ENCODE data around the gene EXOC7. TPM values are rescaled to one million over a fixed set of nuclear protein-coding genes. Genes with fewer than 3 reads are reported as not detected.
A peak's percentile ranks its signal among the peaks of the same experiment; 100 is the strongest.

The EXOC7 gene
- polyA plus RNA-seq, 1 donor from 2014 or later: 146 TPM

DNA sequence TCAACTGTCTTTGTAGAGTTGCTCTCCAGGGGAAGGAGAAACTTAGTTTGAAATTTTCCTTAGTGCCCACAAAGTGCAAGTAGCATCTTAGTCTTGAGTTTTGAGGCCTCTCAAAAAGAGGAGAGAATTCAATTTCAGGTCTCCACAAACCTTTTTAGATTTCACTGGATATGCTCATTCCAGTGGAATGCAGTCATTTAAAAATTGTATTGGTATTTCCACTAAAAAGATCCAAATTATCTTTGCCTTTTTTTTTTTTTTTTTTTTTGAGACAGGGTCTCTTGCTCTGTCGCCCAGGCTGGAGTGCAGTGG, 44.4 kb upstream of the EXOC7 start:
- Histone ChIP-seq H3K4me3 (ENCODE audit: low read length) (no peak overlapping the region), H3K4me2 (ENCODE audit: low read length) (no peak overlapping the region), H3K27me3 (ENCODE audit: insufficient read depth, low read depth, low read length) (no peaks in the 10 kb centered on the region), H2AFZ (ENCODE audit: low read depth, low read length) (no peak overlapping the region), H3K9me2 (ENCODE audit: insufficient read depth, low read length) (no peaks in the 10 kb centered on the region), H3K9me3 (ENCODE audit: low read length) (no peaks in the 10 kb centered on the region), H3K27ac (ENCODE audit: low read length) (no peak overlapping the region), H4K20me1 (ENCODE audit: insufficient read depth) (no peaks in the 10 kb centered on the region), H3K9ac (ENCODE audit: low read length) (no peak overlapping the region), H3K79me2 (replicated peaks; ENCODE audit: insufficient read depth, low read length) (no peaks in the 10 kb centered on the region), H3F3A (ENCODE audit: insufficient read depth, low read length, poor library complexity, severe bottlenecking) (no peaks in the 10 kb centered on the region), H3K36me3 (ENCODE audit: insufficient read depth, low read length) (no peaks in the 10 kb centered on the region)
- TF ChIP-seq REST (IDR thresholded peaks at IDR 0.05; ENCODE audit: borderline replicate concordance) (no peak), EP300 (conservative IDR thresholded peaks at IDR 0.05; ENCODE audit: poor library complexity, severe bottlenecking) (no peak), POLR2AphosphoS5 (IDR thresholded peaks at IDR 0.05) (no peak), MXI1 (conservative IDR thresholded peaks at IDR 0.05; ENCODE audit: poor library complexity, severe bottlenecking) (no peak), RAD21 (conservative IDR thresholded peaks at IDR 0.05) (no peak), TAF1 (IDR thresholded peaks at IDR 0.05; ENCODE audit: low read depth) (no peak), EZH2 (IDR thresholded peaks at IDR 0.05; ENCODE audit: borderline replicate concordance, insufficient read depth, low read length, poor library complexity, severe bottlenecking) (no peak)
- TF ChIP-seq, protein P1, sequence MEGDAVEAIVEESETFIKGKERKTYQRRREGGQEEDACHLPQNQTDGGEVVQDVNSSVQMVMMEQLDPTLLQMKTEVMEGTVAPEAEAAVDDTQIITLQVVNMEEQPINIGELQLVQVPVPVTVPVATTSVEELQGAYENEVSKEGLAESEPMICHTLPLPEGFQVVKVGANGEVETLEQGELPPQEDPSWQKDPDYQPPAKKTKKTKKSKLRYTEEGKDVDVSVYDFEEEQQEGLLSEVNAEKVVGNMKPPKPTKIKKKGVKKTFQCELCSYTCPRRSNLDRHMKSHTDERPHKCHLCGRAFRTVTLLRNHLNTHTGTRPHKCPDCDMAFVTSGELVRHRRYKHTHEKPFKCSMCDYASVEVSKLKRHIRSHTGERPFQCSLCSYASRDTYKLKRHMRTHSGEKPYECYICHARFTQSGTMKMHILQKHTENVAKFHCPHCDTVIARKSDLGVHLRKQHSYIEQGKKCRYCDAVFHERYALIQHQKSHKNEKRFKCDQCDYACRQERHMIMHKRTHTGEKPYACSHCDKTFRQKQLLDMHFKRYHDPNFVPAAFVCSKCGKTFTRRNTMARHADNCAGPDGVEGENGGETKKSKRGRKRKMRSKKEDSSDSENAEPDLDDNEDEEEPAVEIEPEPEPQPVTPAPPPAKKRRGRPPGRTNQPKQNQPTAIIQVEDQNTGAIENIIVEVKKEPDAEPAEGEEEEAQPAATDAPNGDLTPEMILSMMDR (IDR thresholded peaks at IDR 0.05; ENCODE audit: poor library complexity, severe bottlenecking): no peak

DNA sequence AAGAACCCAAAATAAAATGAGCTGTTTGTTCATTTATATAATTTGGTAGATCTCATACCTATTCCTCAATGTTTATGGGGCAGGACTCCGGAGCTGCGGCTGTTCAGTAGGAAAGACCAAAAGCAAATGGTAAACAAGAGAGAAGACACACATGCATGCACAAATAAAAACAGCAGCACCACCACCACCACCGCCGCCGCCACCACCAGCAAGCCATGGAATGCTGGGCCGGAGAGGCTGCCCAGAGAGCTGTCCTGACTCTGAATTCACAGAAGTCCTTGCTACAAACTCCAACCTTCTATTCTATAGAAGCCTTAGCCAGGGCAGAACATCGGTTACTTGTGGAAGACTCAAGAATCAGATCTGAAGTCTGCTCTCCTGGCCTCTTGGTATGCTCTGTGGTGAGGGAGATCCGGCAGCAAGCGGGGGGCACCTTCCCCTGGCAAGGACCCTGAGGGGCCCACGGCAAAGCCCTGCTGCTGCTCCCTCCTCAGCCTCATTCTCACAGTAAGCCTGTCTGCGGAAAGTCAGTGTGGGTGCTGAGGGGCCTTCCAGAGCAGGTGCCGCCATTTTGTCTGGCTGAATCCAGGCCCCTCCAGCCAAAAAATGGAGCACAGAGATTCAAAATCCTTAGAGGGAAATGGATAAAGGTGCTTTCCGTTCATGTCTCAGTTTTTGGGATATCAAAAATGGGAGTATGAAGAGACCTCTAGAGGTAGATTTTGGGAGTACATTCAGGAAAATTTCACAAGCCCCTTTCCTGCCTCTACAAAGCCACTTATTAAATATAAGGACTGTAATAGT, 43.8 kb upstream of the EXOC7 start:
- H2AFZ ChIP-seq (ENCODE audit: low read depth, low read length): no peak overlapping the region
- no peaks in the 10 kb centered on the region for H3K9me3 ChIP-seq (ENCODE audit: low read length)
- no peak overlapping the region for H3K4me3 ChIP-seq (ENCODE audit: low read length)
- H3K27ac ChIP-seq (ENCODE audit: low read length): no peak overlapping the region
- H3F3A ChIP-seq (ENCODE audit: insufficient read depth, low read length, poor library complexity, severe bottlenecking): no peaks in the 10 kb centered on the region
- no peaks in the 10 kb centered on the region for H3K27me3 ChIP-seq (ENCODE audit: insufficient read depth, low read depth, low read length)
- no peak for TF ChIP-seq MXI1 (conservative IDR thresholded peaks at IDR 0.05; ENCODE audit: poor library complexity, severe bottlenecking)
- TF ChIP-seq REST (IDR thresholded peaks at IDR 0.05; ENCODE audit: borderline replicate concordance): no peak
- no peak for TF ChIP-seq EZH2 (IDR thresholded peaks at IDR 0.05; ENCODE audit: borderline replicate concordance, insufficient read depth, low read length, poor library complexity, severe bottlenecking)
- TF ChIP-seq EP300 (conservative IDR thresholded peaks at IDR 0.05; ENCODE audit: poor library complexity, severe bottlenecking): no peak
- no peak for TF ChIP-seq TAF1 (IDR thresholded peaks at IDR 0.05; ENCODE audit: low read depth)
- no peak for TF ChIP-seq POLR2AphosphoS5 (IDR thresholded peaks at IDR 0.05)
- TF ChIP-seq, protein P1 (IDR thresholded peaks at IDR 0.05; ENCODE audit: poor library complexity, severe bottlenecking): peak; percentile 62
- peak; percentile 58 for TF ChIP-seq SMC3 (conservative IDR thresholded peaks at IDR 0.05; ENCODE audit: poor library complexity)
- TF ChIP-seq RAD21 (conservative IDR thresholded peaks at IDR 0.05): peak; percentile 49
- no peaks in the 10 kb centered on the region for H3K9me2 ChIP-seq (ENCODE audit: insufficient read depth, low read length)
- H4K20me1 ChIP-seq (ENCODE audit: insufficient read depth): no peaks in the 10 kb centered on the region
- no peak overlapping the region for H3K4me2 ChIP-seq (ENCODE audit: low read length)
- H3K79me2 ChIP-seq (replicated peaks; ENCODE audit: insufficient read depth, low read length): no peaks in the 10 kb centered on the region
- H3K9ac ChIP-seq (ENCODE audit: low read length): no peak overlapping the region
- no peaks in the 10 kb centered on the region for H3K36me3 ChIP-seq (ENCODE audit: insufficient read depth, low read length)
